Ishikawa (cell line): ENCODE measurements around the gene ZNF593OS.

Experiments used
- CEBPB ChIP-seq: IDR thresholded peaks from 2 replicates; pipeline ENCODE4 v1.6.1; 2012
- CREB1 ChIP-seq: IDR thresholded peaks from 2 replicates; pipeline ENCODE4 v1.6.1; 2012; ENCODE audit warnings: low read depth
- EGR1 ChIP-seq: IDR thresholded peaks from 2 replicates; pipeline ENCODE4 v1.6.1; 2012
- EP300 ChIP-seq: IDR thresholded peaks from 2 replicates; pipeline ENCODE4 v1.6.1; 2012; ENCODE audit warnings: borderline replicate concordance
- FOXM1 ChIP-seq: IDR thresholded peaks from 2 replicates; pipeline ENCODE4 v1.6.1; 2012; ENCODE audit warnings: low read depth, borderline replicate concordance
- RAD21 ChIP-seq: IDR thresholded peaks from 2 replicates; pipeline ENCODE4 v1.6.1; 2012; ENCODE audit warnings: low read depth
- REST ChIP-seq: IDR thresholded peaks from 2 replicates; pipeline ENCODE4 v1.6.1; 2012; ENCODE audit warnings: low read depth, mild to moderate bottlenecking
- TAF1 ChIP-seq: IDR thresholded peaks from 2 replicates; pipeline ENCODE4 v1.6.1; 2012; ENCODE audit warnings: low read depth, mild to moderate bottlenecking
- TCF12 ChIP-seq: IDR thresholded peaks from 2 replicates; pipeline ENCODE4 v1.6.1; 2012; ENCODE audit warnings: low read depth
- TEAD4 ChIP-seq: IDR thresholded peaks from 2 replicates; pipeline ENCODE4 v1.6.1; 2012
- USF1 ChIP-seq: IDR thresholded peaks from 2 replicates; pipeline ENCODE4 v1.6.1; 2012
- ZBTB7A ChIP-seq: IDR thresholded peaks from 2 replicates; pipeline ENCODE4 v1.6.1; 2012; ENCODE audit warnings: low read depth

GRCh38 chr1:26169198-26169554 lies 2.5 kb downstream of the ZNF593OS start:
- TF ChIP-seq TAF1, result no peak
- TF ChIP-seq REST, result no peak
- TF ChIP-seq RAD21, result no peak
- no peak for TF ChIP-seq EP300
- no peak for TF ChIP-seq CREB1
- TF ChIP-seq TEAD4, result no peak
- no peak for TF ChIP-seq TCF12
- no peak for TF ChIP-seq ZBTB7A
- no peak for TF ChIP-seq EGR1
- TF ChIP-seq CEBPB, result no peak
- no peak for TF ChIP-seq USF1
- no peak for TF ChIP-seq FOXM1
